Right cardiac atrium (tissue), 5 donors: ENCODE data around the gene STIMATE. TPM values are rescaled to one million over a fixed set of nuclear protein-coding genes. Genes with fewer than 3 reads are reported as not detected.

Experiments
- ATAC-seq, 2 donors: fragments of 200-7000 bp; cut with Tn5 transposase; one replicate each; pipeline versions ENCODE4 v1.8.0 to v1.9.1; 2020; ENCODE audit warnings: moderate library complexity in 2 of 2, mild to moderate bottlenecking in 1 of 2
- DNase-seq, 3 donors: peaks; one replicate each; pipeline ENCODE4 v3.0.0-alpha.2; 2020
- H3K27ac ChIP-seq: one replicate; pipeline ENCODE4 v1.5.1; 2013; ENCODE audit warnings: mild to moderate bottlenecking, low read length, control low read depth, moderate library complexity
- H3K27me3 ChIP-seq: one replicate; pipeline ENCODE4 v1.6.1; 2013; ENCODE audit not compliant: control insufficient read depth, insufficient read depth
- H3K4me1 ChIP-seq: one replicate; pipeline ENCODE4 v1.6.1; 2013; ENCODE audit warnings: low read length; ENCODE audit not compliant: control insufficient read depth, insufficient read depth
- H3K4me3 ChIP-seq: one replicate; pipeline ENCODE4 v1.5.1; 2013; ENCODE audit warnings: low read length, control low read depth
- H3K9me3 ChIP-seq: one replicate; pipeline ENCODE4 v1.6.1; 2013; ENCODE audit warnings: low read length; ENCODE audit not compliant: control insufficient read depth
- WGBS: extraction: QIAGEN DNeasy Blood & Tissue Kit; methylation state at CpG from one replicate; pipeline ENCODE4 v1.1.7; 2013; 5-methylcytosine and 5-hydroxymethylcytosine counted together
- intact Hi-C, 4 donors: fragments of 100-400 bp; cut with DNase I; formaldehyde crosslinking; loops; one replicate each; pipeline versions ENCODE4 v1.11.0 to v1.14.0; 2022 to 2023
- polyA plus RNA-seq: library from polyadenylated mRNA; stranded (reverse); fragments of 200-250 nt; gene quantifications from one replicate; pipeline ENCODE4 v1.2.3, GENCODE V29; 2013
- total RNA-seq, 4 donors: library from RNA; stranded (reverse); fragmentation: NEBNext Ultra II Directional; extraction: Animal tissue kit (Norgen Biotek cat#: 25700); gene quantifications; one replicate each; pipeline ENCODE4 v1.2.1, GENCODE V29; 2021
- donor health status: healthy with polysubstance abuse.
- donor health status: DM: no; HTN: yes; CAD: no.
- donor health status: DM: no; HTN: no; CAD: no.
- donor health status: DM: no; HTN: yes; CAD: no; lungs with severe emphysema.
- donor health status: DM: yes; HTN: yes; CAD: no.

The STIMATE gene
- total and polyA plus RNA-seq, 5 donors, result 4.3 to 9.3 (median 7.8) TPM

DNA sequence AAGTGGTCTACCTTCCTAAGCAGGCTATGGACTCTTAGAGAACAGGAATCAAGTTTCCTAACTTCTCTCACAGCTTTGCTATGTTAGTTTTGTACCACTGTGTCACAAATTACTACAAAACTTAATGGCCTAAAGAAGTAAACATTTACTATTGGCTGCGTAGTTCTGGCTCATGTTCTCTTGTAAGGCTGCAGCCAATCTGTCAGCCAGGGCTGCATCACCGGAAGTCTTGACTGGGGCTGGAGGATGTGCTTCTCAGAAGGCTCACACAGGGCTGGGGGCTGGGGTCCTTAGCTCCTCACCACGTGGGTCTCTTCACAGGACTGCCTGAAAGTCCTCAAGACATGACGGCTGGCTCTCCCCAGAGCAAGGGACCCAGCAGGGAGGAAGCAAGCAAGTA lies 15.5 kb downstream of the STIMATE start:
- no peaks in the 10 kb centered on the region for H3K27me3 ChIP-seq
- 75% methylated on average over 4 of the region's 4 CpGs for WGBS
- no peak overlapping the region for H3K4me3 ChIP-seq
- no peak overlapping the region for H3K27ac ChIP-seq
- intact Hi-C loops, result no loop called here
- no peak for DNase-seq
- H3K9me3 ChIP-seq, result no peaks in the 10 kb centered on the region
- no peak for ATAC-seq
- H3K4me1 ChIP-seq, result no peaks in the 10 kb centered on the region

DNA sequence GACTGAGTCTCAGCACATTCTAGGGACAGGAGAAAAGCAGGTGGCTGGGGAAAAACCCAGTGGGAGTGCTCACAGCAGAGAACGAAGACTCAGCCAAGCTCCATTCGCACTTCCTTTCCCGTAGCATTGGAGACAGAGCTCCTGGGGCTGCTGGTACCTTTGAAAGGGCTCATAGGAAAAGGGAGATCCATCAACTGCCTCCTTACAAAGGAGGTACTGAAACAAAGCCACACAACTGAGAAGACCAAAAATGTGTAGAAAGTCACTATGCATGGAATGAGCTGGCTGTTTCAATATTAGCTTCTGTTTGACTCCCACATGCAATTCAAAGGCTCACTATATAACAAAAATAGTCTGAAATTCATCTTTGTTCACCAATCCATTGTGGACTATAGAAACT lies 16.9 kb downstream of the STIMATE start:
- 86% methylated on average over 3 of the region's 3 CpGs for WGBS
- DNase-seq (no peak), ATAC-seq (no peak)
- Histone ChIP-seq H3K27me3 (no peaks in the 10 kb centered on the region), H3K9me3 (no peaks in the 10 kb centered on the region), H3K27ac (no peak overlapping the region), H3K4me3 (no peak overlapping the region), H3K4me1 (no peaks in the 10 kb centered on the region)
- intact Hi-C loops, result no loop called here

- DNase-seq (no peak), ATAC-seq (no peak)
- H3K4me3 ChIP-seq, result no peak overlapping the region
- H3K27ac ChIP-seq, result no peak overlapping the region
- 84% methylated on average over 5 of the region's 5 CpGs for WGBS
- intact Hi-C loops, result no loop called here
- no peaks in the 10 kb centered on the region for H3K9me3 ChIP-seq
- H3K27me3 ChIP-seq, result no peaks in the 10 kb centered on the region
- no peaks in the 10 kb centered on the region for H3K4me1 ChIP-seq
These were observed 17.3 kb downstream of the STIMATE start for GRCh38 chr3:52880047-52880446.

GRCh38 chr3:52879581-52879980 lies 17.8 kb downstream of the STIMATE start:
- no peak for DNase-seq
- no peak for ATAC-seq
- 93% methylated on average over 4 of the region's 4 CpGs for WGBS
- Histone ChIP-seq H3K9me3 (no peaks in the 10 kb centered on the region), H3K27me3 (no peaks in the 10 kb centered on the region), H3K4me1 (no peaks in the 10 kb centered on the region), H3K27ac (no peak overlapping the region), H3K4me3 (no peak overlapping the region)
- intact Hi-C loops, result no loop called here

- Histone ChIP-seq H3K27me3 (no peaks in the 10 kb centered on the region), H3K4me1 (no peaks in the 10 kb centered on the region), H3K9me3 (no peaks in the 10 kb centered on the region), H3K4me3 (no peak overlapping the region), H3K27ac (no peak overlapping the region)
- WGBS, result 96% methylated on average over 4 of the region's 4 CpGs
- intact Hi-C loops, result no loop called here
- DNase-seq (no peak), ATAC-seq (no peak)
These were observed 18.3 kb downstream of the STIMATE start for GRCh38 chr3:52879090-52879489.

- H3K4me1 ChIP-seq, result no peaks in the 10 kb centered on the region
- WGBS, result 96% methylated on average over 3 of the region's 3 CpGs
- DNase-seq, result no peak
- H3K27me3 ChIP-seq, result no peaks in the 10 kb centered on the region
- no peak for ATAC-seq
- H3K4me3 ChIP-seq, result no peak overlapping the region
- intact Hi-C loops, result no loop called here
- H3K9me3 ChIP-seq, result no peaks in the 10 kb centered on the region
- no peak overlapping the region for H3K27ac ChIP-seq
These were observed 20.3 kb downstream of the STIMATE start for GRCh38 chr3:52877085-52877484.

DNA sequence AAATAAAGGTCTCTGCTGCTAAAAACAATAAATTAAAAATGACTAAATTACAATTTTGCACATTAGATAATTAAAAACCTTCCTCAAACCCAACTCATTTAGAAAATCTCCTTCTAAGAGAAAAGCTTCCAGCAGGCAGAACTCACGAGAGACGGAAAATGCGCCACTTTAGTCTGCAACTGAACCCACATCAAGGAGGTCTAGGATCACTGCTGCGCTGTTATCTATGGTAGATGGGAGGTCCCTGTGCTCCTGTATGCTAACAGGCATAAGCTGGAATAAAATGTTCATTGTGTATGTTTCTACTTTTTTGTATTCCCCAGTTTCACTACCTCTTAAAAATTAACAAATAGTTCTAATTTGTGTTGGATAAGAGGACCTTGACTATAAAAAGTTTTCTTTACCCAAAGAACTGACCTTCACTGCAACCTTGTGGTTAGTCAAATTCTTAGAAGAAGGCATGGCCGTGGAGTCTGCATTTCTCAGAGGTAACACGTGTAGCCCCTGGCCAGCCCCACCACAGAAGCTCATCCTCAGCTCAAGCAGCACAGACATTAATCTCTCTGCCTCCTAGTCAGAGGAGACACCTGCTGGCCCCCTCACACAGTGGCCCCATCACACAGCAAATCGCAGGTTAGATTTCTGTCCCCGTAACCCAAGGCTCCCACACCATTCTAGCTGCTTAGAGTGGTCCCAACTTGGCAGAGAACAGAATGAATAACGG lies 22.3 kb downstream of the STIMATE start:
- intact Hi-C loops, result no loop called here
- ATAC-seq (no peak), DNase-seq (no peak)
- Histone ChIP-seq H3K27ac (no peak overlapping the region), H3K9me3 (no peaks in the 10 kb centered on the region), H3K27me3 (no peaks in the 10 kb centered on the region), H3K4me3 (no peak overlapping the region), H3K4me1 (no peaks in the 10 kb centered on the region)
- 87% methylated on average over 9 of the region's 9 CpGs for WGBS

DNA sequence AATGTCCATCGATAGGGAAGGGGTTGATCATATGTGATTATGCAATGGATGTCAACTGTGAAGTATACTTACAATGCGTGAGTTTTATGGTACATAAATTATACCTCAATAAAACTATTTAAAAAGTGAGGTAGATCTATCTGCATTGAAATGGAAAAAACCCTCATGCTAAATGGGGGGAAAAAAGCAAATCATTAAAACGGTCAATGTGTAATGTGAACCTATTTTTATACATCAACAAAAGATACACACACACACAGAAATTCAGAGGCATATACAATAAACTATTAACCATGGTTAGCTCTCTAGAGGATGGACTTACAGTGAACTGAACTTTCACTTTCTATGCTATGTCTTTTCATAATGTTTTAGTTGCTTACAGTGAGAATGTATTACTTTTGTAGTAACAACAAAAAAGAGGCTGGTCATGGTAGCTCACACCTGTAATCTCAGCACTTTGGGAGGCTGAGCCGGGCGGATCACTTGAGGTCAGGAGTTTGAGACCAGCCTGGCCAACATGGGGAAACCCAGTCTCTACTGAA lies 23.1 kb downstream of the STIMATE start:
- DNase-seq (no peak), ATAC-seq (no peak)

DNA sequence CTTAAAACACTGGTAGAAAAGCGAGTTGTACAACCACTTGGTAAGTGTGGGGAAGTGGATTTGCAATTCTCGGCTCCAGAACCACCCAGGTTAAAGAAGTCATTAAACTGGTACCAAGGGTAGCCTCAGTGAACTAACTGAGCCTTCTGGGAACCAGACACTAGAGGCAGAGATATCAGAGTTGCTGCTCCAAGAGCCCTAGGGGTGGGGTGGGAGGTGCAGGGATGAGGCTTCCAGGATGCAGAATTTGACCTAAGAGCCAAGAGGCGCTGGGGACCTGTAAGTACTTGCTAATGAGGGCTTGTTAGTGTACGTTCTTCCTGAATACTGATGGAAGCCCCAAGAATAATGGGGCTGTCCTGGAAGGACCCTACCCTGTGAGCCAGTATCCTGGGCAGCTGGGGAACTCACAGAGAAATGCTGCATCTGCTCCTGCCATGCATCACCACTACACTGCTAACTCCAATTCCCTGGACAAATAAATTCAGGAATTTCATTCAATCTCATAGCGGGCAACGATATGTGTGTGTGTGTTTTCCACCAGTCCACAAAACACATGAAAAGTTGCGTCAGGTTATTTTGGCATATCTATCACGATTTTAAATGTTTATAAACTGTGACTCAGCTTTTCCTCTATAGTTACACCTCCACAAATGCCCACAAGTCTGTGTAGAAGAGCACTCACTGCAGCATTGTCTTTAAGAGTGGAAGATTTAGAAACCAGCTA lies 23.8 kb downstream of the STIMATE start:
- DNase-seq (no peak), ATAC-seq (no peak)
- 85% methylated on average over 8 of the region's 8 CpGs for WGBS
- Histone ChIP-seq H3K4me1 (no peaks in the 10 kb centered on the region), H3K9me3 (no peaks in the 10 kb centered on the region), H3K4me3 (no peak overlapping the region), H3K27ac (no peak overlapping the region), H3K27me3 (no peaks in the 10 kb centered on the region)
- intact Hi-C loops, result no loop called here

More for the DNA sequence above, 23.1 kb downstream of the STIMATE start:
- H3K4me3 ChIP-seq, result no peak overlapping the region
- no peaks in the 10 kb centered on the region for H3K4me1 ChIP-seq
- intact Hi-C loops, result no loop called here
- no peak overlapping the region for H3K27ac ChIP-seq
- H3K9me3 ChIP-seq, result no peaks in the 10 kb centered on the region
- H3K27me3 ChIP-seq, result no peaks in the 10 kb centered on the region
- WGBS, result 92% methylated on average over 5 of the region's 5 CpGs

DNA sequence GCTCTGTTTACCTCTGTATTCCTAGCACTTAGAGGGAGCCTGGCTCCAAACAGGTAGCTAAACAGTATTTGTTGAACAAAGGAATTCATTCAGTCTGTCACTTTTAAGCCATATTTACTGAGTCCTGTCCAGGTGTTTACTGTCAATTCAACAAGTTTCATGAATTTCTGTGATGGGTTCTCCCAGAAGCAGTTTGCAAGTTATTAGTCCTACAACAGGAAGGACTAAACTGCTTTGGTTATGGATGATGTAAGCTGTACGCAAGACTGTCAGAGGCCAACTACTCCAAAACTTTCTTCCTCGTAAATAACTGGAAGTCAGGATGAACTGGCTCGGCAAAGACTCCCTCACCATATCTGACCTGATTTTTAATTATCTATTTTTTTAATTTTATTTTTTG lies 25.1 kb downstream of the STIMATE start:
- no peak for DNase-seq
- Histone ChIP-seq H3K4me3 (no peak overlapping the region), H3K4me1 (no peaks in the 10 kb centered on the region), H3K9me3 (no peaks in the 10 kb centered on the region), H3K27ac (no peak overlapping the region), H3K27me3 (no peaks in the 10 kb centered on the region)
- no peak for ATAC-seq
- intact Hi-C loops, result no loop called here
- 91% methylated on average over 3 of the region's 3 CpGs for WGBS

GRCh38 chr3:52871761-52872160 lies 25.6 kb downstream of the STIMATE start:
- H3K4me3 ChIP-seq, result no peak overlapping the region
- no peak overlapping the region for H3K27ac ChIP-seq
- DNase-seq (no peak), ATAC-seq (no peak)
- intact Hi-C loops, result no loop called here
- WGBS, result 81% methylated on average over 9 of the region's 9 CpGs
- no peaks in the 10 kb centered on the region for H3K27me3 ChIP-seq
- no peaks in the 10 kb centered on the region for H3K4me1 ChIP-seq
- no peaks in the 10 kb centered on the region for H3K9me3 ChIP-seq
